ENCODE results near the gene SULT2B1.

SULT2B1 gene

DNA sequence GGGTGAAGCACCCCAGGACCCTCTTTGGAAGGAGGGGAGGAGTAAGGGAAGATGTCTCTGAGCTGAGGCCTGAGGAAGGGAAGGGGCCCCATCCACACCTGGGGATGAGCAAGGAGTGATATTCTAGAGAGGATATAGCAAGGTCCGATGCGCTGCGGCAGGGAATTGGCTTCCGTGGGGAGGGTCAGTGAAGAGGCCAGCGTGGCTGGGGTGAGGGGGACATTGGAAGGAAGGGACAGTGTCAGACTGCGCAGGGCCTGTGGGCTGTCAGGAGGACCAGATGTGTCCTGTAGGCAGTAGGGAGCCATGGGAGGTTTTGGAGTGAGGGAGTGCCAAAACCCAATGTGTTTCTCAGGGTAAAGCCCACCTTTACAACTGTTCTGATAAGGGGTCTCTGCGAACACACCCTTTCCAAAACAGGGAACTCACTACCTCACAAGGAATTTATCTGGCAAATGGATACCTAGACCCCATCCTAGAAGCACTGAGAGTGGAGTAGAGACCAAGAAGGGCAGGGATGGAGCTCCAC lies 44.0 kb upstream of the SULT2B1 start:
- Histone ChIP-seq H2BK15ac (ENCODE audit: low read depth, poor library complexity, severe bottlenecking) (no peak overlapping the region), H3K4ac (ENCODE audit: low read depth in 1 of 2, low read length in 2 of 2) (no peak overlapping the region), H2AK5ac (ENCODE audit: low read length, severe bottlenecking) (no peak overlapping the region), H3K4me3 (ENCODE audit: insufficient read depth in 1 of 2, low read depth in 1 of 2, low read length in 2 of 2) (no peak overlapping the region), H3K4me1 (ENCODE audit: control insufficient read depth, insufficient read depth, low read depth, low read length) (peaks cover 2% of the 10 kb centered on the region), H3K36me3 (ENCODE audit: control insufficient read depth in 1 of 2, insufficient read depth in 2 of 2, low read depth in 1 of 2, low read length in 2 of 2) (no peaks in the 10 kb centered on the region), H3K18ac (ENCODE audit: low read depth in 1 of 2, low read length in 2 of 2) (no peak overlapping the region), H3K9me3 (ENCODE audit: control insufficient read depth, low read length) (no peaks in the 10 kb centered on the region), H2BK120ac (ENCODE audit: low read depth, low read length) (no peak overlapping the region), H3K27me3 (ENCODE audit: control insufficient read depth in 1 of 2, insufficient read depth in 1 of 2, low read length in 2 of 2) (peaks cover 39% of the 10 kb centered on the region in 2 experiments), H2BK12ac (ENCODE audit: low read length in 2 of 2) (no peak overlapping the region), H3K4me2 (ENCODE audit: low read length, poor library complexity, severe bottlenecking) (no peak overlapping the region), H3K27ac (ENCODE audit: low read length, poor library complexity, severe bottlenecking) (no peak overlapping the region), H4K8ac (ENCODE audit: low read length) (no peak overlapping the region), H2AFZ (ENCODE audit: low read depth, low read length) (no peak overlapping the region), H3K9ac (ENCODE audit: low read length) (no peak overlapping the region), H3K14ac (ENCODE audit: low read length in 2 of 2) (no peak overlapping the region), H3K79me1 (replicated peaks; ENCODE audit: low read length, poor library complexity, severe bottlenecking) (no peaks in the 10 kb centered on the region), H2BK5ac (ENCODE audit: low read depth, low read length, poor library complexity, severe bottlenecking) (no peak overlapping the region), H3K23ac (ENCODE audit: low read length in 2 of 2) (no peak overlapping the region), H4K91ac (ENCODE audit: low read length) (no peak overlapping the region)
- no peak for DNase-seq
- 87% methylated on average over 6 of the region's 7 CpGs for WGBS

DNA sequence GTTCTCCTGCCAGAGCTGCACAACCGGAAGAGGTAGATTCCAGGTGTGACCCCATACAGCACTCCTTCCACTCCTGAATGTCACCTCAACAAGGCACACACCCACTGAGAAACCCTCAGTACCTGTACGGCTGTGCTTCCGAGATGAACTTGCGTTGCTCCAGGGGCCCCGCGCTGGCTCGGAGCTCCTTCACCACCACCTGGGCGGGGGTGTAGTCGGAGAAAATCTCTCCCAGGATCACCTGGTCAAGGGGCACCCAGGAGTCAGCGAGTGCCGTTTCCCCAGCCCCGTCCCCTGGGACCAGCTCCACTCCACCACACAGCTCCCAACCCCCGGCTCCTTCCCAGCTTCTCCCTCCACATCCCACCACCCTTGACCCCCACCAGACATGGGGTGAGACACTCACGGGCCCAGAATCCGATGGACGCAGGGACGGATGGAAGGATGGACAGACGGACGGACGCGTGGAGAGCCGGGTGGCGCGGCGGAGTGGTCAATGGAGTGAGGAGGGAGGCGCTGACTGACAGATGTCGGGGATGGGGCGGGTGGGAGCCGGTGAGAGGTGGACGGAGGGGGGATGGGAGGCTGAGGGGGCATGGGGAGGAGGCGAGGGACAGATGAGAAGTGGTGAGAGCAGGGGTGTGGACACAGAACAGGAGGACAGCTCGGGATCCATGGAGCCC lies 43.1 kb upstream of the SULT2B1 start:
- no peak overlapping the region for H4K8ac ChIP-seq (ENCODE audit: low read length)
- no peak overlapping the region for H2AK5ac ChIP-seq (ENCODE audit: low read length, severe bottlenecking)
- H3K79me1 ChIP-seq (replicated peaks; ENCODE audit: low read length, poor library complexity, severe bottlenecking): no peaks in the 10 kb centered on the region
- H3K4me2 ChIP-seq (ENCODE audit: low read length, poor library complexity, severe bottlenecking): no peak overlapping the region
- H3K27me3 ChIP-seq (ENCODE audit: control insufficient read depth in 1 of 2, insufficient read depth in 1 of 2, low read length in 2 of 2): peaks cover 41 to 46% of the 10 kb centered on the region in 2 experiments
- H3K18ac ChIP-seq (ENCODE audit: low read depth in 1 of 2, low read length in 2 of 2): no peak overlapping the region
- DNase-seq: no peak
- no peak overlapping the region for H2AFZ ChIP-seq (ENCODE audit: low read depth, low read length)
- H2BK15ac ChIP-seq (ENCODE audit: low read depth, poor library complexity, severe bottlenecking): no peak overlapping the region
- H2BK5ac ChIP-seq (ENCODE audit: low read depth, low read length, poor library complexity, severe bottlenecking): no peak overlapping the region
- peaks cover 8% of the 10 kb centered on the region for H3K4me1 ChIP-seq (ENCODE audit: control insufficient read depth, insufficient read depth, low read depth, low read length)
- no peak overlapping the region for H3K23ac ChIP-seq (ENCODE audit: low read length in 2 of 2)
- no peaks in the 10 kb centered on the region for H3K9me3 ChIP-seq (ENCODE audit: control insufficient read depth, low read length)
- no peak overlapping the region for H4K91ac ChIP-seq (ENCODE audit: low read length)
- H3K4me3 ChIP-seq (ENCODE audit: insufficient read depth in 1 of 2, low read depth in 1 of 2, low read length in 2 of 2): no peak overlapping the region
- H3K36me3 ChIP-seq (ENCODE audit: control insufficient read depth in 1 of 2, insufficient read depth in 2 of 2, low read depth in 1 of 2, low read length in 2 of 2): no peaks in the 10 kb centered on the region
- no peak overlapping the region for H3K14ac ChIP-seq (ENCODE audit: low read length in 2 of 2)
- H3K9ac ChIP-seq (ENCODE audit: low read length): no peak overlapping the region
- 88% methylated on average over 26 of the region's 32 CpGs for WGBS
- no peak overlapping the region for H3K27ac ChIP-seq (ENCODE audit: low read length, poor library complexity, severe bottlenecking)
- no peak overlapping the region for H3K4ac ChIP-seq (ENCODE audit: low read depth in 1 of 2, low read length in 2 of 2)
- no peak overlapping the region for H2BK12ac ChIP-seq (ENCODE audit: low read length in 2 of 2)
- no peak overlapping the region for H2BK120ac ChIP-seq (ENCODE audit: low read depth, low read length)

- no peak for DNase-seq
- Histone ChIP-seq H3K18ac (ENCODE audit: low read depth in 1 of 2, low read length in 2 of 2) (no peak overlapping the region), H3K23ac (ENCODE audit: low read length in 2 of 2) (no peak overlapping the region), H3K4ac (ENCODE audit: low read depth in 1 of 2, low read length in 2 of 2) (no peak overlapping the region), H3K4me3 (ENCODE audit: insufficient read depth in 1 of 2, low read depth in 1 of 2, low read length in 2 of 2) (no peak overlapping the region), H3K4me2 (ENCODE audit: low read length, poor library complexity, severe bottlenecking) (no peak overlapping the region), H2AK5ac (ENCODE audit: low read length, severe bottlenecking) (no peak overlapping the region), H2AFZ (ENCODE audit: low read depth, low read length) (no peak overlapping the region), H2BK12ac (ENCODE audit: low read length in 2 of 2) (no peak overlapping the region), H3K27me3 (ENCODE audit: control insufficient read depth in 1 of 2, insufficient read depth in 1 of 2, low read length in 2 of 2) (peaks cover 41 to 49% of the 10 kb centered on the region in 2 experiments), H3K14ac (ENCODE audit: low read length in 2 of 2) (no peak overlapping the region), H3K36me3 (ENCODE audit: control insufficient read depth in 1 of 2, insufficient read depth in 2 of 2, low read depth in 1 of 2, low read length in 2 of 2) (no peaks in the 10 kb centered on the region), H2BK120ac (ENCODE audit: low read depth, low read length) (no peak overlapping the region), H4K8ac (ENCODE audit: low read length) (no peak overlapping the region), H3K9me3 (ENCODE audit: control insufficient read depth, low read length) (no peaks in the 10 kb centered on the region), H3K4me1 (ENCODE audit: control insufficient read depth, insufficient read depth, low read depth, low read length) (peaks cover 9% of the 10 kb centered on the region), H3K79me1 (replicated peaks; ENCODE audit: low read length, poor library complexity, severe bottlenecking) (no peaks in the 10 kb centered on the region), H2BK15ac (ENCODE audit: low read depth, poor library complexity, severe bottlenecking) (no peak overlapping the region), H4K91ac (ENCODE audit: low read length) (no peak overlapping the region), H3K9ac (ENCODE audit: low read length) (no peak overlapping the region), H2BK5ac (ENCODE audit: low read depth, low read length, poor library complexity, severe bottlenecking) (no peak overlapping the region), H3K27ac (ENCODE audit: low read length, poor library complexity, severe bottlenecking) (no peak overlapping the region)
- WGBS: 86% methylated on average over 10 of the region's 12 CpGs
These were observed 42.3 kb upstream of the SULT2B1 start for GRCh38 chr19:48509467-48510194.
